ENCODE data around the gene CAMK2D. TPM values are rescaled to one million over a fixed set of nuclear protein-coding genes. Genes with fewer than 3 reads are reported as not detected.

CAMK2D gene
- total and polyA plus RNA-seq, 7 donors = 41.2 to 183 (median 83.8) TPM

DNA sequence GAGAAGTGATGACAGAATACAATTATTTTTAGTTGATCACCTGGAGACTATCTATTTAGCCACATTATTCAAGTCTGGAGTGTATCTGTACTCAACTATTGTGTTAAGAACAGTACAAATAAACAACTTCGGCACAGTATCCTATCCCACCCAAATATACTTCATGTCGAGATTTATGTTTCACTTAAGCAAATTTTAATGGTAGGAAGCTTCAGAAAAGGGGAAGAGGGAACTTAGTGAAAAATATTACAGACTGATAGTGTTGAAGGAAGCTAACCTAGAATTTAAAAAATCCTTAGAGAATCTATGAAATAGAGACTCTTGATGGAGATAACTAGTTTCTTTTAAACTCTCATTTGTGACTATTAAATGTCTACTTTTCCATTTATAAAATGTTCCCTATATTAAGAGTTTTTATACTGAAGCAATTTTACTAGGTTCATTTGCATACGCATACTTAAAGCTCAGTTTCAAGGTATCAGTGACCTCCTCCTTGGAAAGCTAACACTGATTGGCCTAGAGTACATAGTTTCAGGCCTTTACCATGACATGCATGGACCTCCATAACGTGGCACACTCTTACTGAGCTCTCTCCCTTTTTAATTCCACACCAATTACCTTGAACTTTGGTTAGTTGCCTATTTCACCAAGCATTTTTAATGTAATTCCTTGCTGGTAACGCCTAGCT, 197.7 kb downstream of the CAMK2D start:
- Histone ChIP-seq H3K36me3 (ENCODE audit: insufficient read depth in 1 of 2, low read depth in 1 of 2) (no peaks in the 10 kb centered on the region), H3K4me1 (no peaks in the 10 kb centered on the region), H3K9me3 (no peaks in the 10 kb centered on the region), H3K4me3 (no peak overlapping the region), H3K27ac (no peak overlapping the region), H3K27me3 (ENCODE audit: insufficient read depth in 3 of 3, low read length in 2 of 3) (no peaks in the 10 kb centered on the region)
- TF ChIP-seq, protein P1, sequence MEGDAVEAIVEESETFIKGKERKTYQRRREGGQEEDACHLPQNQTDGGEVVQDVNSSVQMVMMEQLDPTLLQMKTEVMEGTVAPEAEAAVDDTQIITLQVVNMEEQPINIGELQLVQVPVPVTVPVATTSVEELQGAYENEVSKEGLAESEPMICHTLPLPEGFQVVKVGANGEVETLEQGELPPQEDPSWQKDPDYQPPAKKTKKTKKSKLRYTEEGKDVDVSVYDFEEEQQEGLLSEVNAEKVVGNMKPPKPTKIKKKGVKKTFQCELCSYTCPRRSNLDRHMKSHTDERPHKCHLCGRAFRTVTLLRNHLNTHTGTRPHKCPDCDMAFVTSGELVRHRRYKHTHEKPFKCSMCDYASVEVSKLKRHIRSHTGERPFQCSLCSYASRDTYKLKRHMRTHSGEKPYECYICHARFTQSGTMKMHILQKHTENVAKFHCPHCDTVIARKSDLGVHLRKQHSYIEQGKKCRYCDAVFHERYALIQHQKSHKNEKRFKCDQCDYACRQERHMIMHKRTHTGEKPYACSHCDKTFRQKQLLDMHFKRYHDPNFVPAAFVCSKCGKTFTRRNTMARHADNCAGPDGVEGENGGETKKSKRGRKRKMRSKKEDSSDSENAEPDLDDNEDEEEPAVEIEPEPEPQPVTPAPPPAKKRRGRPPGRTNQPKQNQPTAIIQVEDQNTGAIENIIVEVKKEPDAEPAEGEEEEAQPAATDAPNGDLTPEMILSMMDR (IDR thresholded peaks at IDR 0.05) = no peak
- WGBS, 3 donors = 93 to 96% (median 94%) methylated on average over 5 of the region's 5 CpGs
- ATAC-seq (no peak), DNase-seq (no peak)
- intact Hi-C loops (cut with DNase I) = no loop called here

DNA sequence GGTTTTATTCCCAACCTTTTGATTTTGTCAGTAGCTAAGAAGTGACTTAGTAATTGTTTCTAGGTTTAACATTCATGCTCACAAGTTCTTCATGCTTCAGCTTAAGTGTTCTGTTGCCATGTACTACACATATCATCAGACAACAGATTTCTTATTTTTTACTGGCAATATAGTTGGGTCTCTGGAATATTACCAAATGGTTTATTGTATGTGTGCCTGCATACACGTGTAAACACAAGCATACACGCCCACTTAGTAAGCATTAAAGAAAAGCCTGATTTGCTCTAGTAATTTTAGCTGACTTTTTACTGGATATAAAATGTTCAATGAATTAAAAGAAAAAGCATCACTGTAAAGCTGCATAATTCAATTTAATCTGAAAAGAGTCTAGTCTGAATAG, 199.8 kb downstream of the CAMK2D start:
- no peak for DNase-seq
- H3K27me3 ChIP-seq (ENCODE audit: insufficient read depth in 3 of 3, low read length in 2 of 3) = no peaks in the 10 kb centered on the region
- 79 to 83% (median 81%) methylated on average over 2 of the region's 2 CpGs for WGBS, 3 donors
- TF ChIP-seq, protein P1 (IDR thresholded peaks at IDR 0.05) = no peak
- no peak overlapping the region for H3K27ac ChIP-seq
- no peak overlapping the region for H3K4me3 ChIP-seq
- no peaks in the 10 kb centered on the region for H3K4me1 ChIP-seq
- intact Hi-C loops (cut with DNase I) = no loop called here
- no peak for ATAC-seq
- no peaks in the 10 kb centered on the region for H3K9me3 ChIP-seq
- H3K36me3 ChIP-seq (ENCODE audit: insufficient read depth in 1 of 2, low read depth in 1 of 2) = peaks cover 0 to 2% of the 10 kb centered on the region in 2 donors

DNA sequence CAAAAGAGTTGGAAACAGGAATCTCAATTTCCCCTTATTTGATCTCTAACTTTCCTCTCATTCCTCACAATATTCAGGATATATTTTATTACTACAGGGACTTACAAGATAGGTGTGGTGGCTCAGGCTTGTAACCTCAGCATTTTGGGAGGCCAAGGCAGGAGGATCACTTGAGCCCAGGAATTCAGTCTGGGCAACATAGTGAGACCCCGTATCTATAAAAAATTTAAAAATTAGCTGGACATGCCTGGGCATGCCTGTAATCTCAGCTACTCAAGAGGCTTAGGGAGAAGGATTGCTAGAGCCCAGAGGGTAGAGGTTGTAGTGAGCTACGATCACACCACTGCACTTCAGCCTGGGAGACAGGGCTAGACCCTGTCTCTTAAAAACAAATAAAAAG, 200.4 kb downstream of the CAMK2D start:
- no peak overlapping the region for H3K4me3 ChIP-seq
- H3K9me3 ChIP-seq = no peaks in the 10 kb centered on the region
- no peak overlapping the region for H3K27ac ChIP-seq
- peaks cover 0 to 2% of the 10 kb centered on the region in 2 donors for H3K36me3 ChIP-seq (ENCODE audit: insufficient read depth in 1 of 2, low read depth in 1 of 2)
- intact Hi-C loops (cut with DNase I) = no loop called here
- no peak for DNase-seq
- no peak for ATAC-seq
- H3K27me3 ChIP-seq (ENCODE audit: insufficient read depth in 3 of 3, low read length in 2 of 3) = no peaks in the 10 kb centered on the region
- WGBS, 3 donors = 90 to 92% (median 90%) methylated on average over 2 of the region's 2 CpGs
- TF ChIP-seq, protein P1 (IDR thresholded peaks at IDR 0.05) = no peak
- peaks cover 5% of the 10 kb centered on the region for H3K4me1 ChIP-seq

DNA sequence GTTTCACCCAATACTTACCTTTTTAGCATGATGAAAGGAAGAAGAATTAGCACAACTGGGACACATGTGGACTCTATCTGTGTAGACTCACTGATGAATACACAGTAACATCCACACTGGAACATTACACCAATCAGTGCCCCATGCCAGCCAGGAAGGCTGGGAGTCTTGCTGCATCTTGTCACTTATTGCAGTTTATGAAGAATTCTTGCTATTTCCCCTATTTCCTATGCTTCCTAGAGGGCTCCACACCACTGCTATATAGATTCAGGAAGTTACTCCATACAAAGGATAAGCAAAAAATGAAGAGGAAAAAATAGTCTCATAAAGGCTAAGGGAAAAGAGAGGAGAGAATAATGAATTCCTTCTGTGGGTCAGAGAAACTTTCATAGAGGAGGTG, 201.0 kb downstream of the CAMK2D start:
- no peak overlapping the region for H3K27ac ChIP-seq
- intact Hi-C loops (cut with DNase I) = no loop called here
- peaks cover 8% of the 10 kb centered on the region for H3K4me1 ChIP-seq
- DNase-seq = no peak
- H3K36me3 ChIP-seq (ENCODE audit: insufficient read depth in 1 of 2, low read depth in 1 of 2) = peaks cover 0 to 2% of the 10 kb centered on the region in 2 donors
- no peaks in the 10 kb centered on the region for H3K27me3 ChIP-seq (ENCODE audit: insufficient read depth in 3 of 3, low read length in 2 of 3)
- TF ChIP-seq, protein P1 (IDR thresholded peaks at IDR 0.05) = no peak
- H3K9me3 ChIP-seq = no peaks in the 10 kb centered on the region
- H3K4me3 ChIP-seq = no peak overlapping the region
- ATAC-seq = no peak

DNA sequence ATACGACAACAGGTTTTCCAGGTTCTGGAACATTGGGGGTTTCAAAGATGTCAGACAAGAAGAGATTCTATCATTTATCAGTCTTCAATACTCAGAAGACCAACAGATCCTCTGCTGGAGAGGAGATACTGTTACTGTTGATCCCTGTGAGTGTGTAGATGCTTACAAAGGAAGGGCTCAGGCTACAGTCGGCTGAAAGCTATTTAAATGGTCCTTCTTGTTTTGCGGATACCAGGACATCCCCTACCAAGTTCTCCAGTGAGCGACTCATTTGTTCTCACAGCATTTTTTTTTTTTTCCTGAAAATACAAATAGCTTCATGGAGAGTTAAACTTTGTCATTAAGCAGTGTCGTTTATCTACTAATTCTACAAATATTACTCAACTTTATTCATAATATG, 201.6 kb downstream of the CAMK2D start:
- no peaks in the 10 kb centered on the region for H3K9me3 ChIP-seq
- TF ChIP-seq, protein P1 (IDR thresholded peaks at IDR 0.05) = no peak
- H3K27me3 ChIP-seq (ENCODE audit: insufficient read depth in 3 of 3, low read length in 2 of 3) = no peaks in the 10 kb centered on the region
- H3K27ac ChIP-seq = no peak overlapping the region
- peaks cover 0 to 2% of the 10 kb centered on the region in 2 donors for H3K36me3 ChIP-seq (ENCODE audit: insufficient read depth in 1 of 2, low read depth in 1 of 2)
- H3K4me1 ChIP-seq = peaks cover 8% of the 10 kb centered on the region
- 90 to 96% (median 92%) methylated on average over 5 of the region's 5 CpGs for whole genome bisulfite sequencing, 3 donors
- no peak overlapping the region for H3K4me3 ChIP-seq
- intact Hi-C loops (cut with DNase I) = loop anchor here in 1 of 2 donors (10.0 kb wide), 1 partner anchor 115 kb away; no protein-coding TSS in a partner anchor
- ATAC-seq (no peak), DNase-seq (no peak)

Data from psoas muscle (tissue), 8 donors.